NCI-H748 treated with DMSO at 0.1 percent for 48 hours (cell line): Measurements from ENCODE around the gene RBM33.
"Not testable (repeated sequence)": the region's sequence is repeated elsewhere in the genome, so short reads cannot be mapped to it uniquely, and the experiment has no call there.

Experiments used
- DNase-seq: peaks from one replicate; lab custom pipeline; 2025; lab: John Stamatoyannopoulos, UW

The RBM33 gene

DNA sequence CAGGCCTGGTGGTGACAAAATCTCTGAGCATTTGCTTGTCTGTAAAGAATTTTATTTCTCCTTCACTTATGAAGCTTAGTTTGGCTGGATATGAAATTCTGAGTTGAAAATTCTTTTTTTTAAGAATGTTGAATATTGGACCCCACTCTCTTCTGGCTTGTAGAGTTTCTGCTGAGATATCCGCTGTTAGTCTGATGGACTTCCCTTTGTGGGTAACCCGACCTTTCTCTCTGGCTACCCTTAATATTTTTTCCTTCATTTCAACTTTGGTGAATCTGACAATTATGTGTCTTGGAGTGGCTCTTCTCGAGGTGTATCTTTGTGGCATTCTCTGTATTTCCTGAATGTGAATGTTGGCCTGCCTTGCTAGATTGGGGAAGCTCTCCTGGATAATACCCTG is 46.2 kb downstream of the RBM33 start:
- DNase-seq = not testable (repeated sequence)

DNA sequence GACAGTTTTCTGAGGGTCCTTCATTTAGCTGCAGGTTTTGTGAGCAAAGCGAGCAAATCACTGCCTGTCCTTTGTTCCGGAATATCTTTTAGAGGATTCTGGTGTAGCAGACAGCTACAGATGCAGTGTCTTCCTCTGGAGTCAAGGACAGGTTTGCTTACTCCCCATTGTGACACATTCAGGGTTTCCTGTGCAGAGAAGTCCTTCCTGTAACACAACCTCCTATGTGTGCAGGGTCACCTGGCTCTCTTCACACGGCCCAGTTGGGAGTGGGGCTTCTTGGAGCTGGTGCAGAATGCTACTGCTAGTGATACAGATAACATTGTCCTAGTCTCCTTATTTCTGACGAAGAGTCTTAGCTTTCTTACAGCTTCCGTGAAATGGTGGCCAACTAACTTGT is 47.9 kb downstream of the RBM33 start:
- no peak for DNase-seq

DNA sequence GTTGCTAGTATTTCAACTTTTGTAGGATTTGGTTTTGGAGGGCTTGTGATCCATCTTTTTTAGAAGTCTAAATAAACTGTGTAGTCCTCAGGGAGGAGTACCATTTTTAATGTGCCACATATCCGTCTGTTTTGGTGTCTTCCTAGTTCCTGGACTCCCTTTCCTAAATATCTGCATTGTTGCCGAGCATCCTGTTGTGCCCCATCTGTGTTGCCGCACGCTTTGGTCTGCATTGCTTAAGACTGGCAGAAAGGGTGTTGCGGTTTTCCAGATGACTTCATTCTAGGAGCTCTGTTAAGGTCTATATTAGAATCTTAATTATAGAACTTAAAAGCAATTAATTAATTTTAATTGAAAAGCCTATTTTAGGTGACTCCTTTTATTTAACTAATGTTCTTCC is 49.4 kb downstream of the RBM33 start:
- no peak for DNase-seq

DNA sequence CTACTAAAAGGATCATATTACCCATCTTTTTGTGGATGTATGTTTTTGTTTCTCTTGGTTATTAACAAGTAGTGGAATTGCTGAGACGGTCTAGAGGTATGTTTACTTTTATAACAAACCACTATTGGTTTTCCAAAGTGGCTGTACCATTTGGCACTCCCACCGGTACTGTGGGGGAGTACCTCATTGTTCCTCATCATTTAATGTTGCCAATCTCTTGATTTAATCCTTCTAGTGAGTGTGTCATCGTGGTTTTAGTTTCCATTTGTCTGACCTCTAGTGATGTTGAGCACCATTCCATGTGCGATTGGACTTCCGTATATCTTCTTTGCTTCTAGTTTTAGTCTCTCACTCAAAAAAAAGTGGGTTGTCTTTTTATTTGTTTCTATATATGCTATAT is 50.4 kb downstream of the RBM33 start:
- no peak for DNase-seq

DNA sequence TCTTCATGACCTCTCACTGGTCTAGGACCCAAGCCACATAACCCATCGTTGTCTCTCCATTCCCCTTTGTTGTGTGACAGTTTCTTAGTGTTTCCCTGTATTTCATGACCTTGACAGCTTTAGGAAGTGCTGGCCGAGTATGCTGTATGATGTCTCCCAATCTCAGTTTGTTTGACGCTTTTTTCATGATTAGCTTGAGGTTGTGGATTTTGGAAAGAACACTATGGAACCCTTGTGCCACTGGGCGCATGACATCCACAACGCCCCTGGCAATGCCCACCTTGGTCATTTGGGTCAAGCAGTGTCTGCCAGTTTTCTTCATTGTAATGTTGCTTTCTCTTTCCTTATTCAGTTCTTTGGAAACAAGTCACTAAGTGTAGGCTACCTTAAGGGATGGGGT is 52.3 kb downstream of the RBM33 start:
- no peak for DNase-seq

DNA sequence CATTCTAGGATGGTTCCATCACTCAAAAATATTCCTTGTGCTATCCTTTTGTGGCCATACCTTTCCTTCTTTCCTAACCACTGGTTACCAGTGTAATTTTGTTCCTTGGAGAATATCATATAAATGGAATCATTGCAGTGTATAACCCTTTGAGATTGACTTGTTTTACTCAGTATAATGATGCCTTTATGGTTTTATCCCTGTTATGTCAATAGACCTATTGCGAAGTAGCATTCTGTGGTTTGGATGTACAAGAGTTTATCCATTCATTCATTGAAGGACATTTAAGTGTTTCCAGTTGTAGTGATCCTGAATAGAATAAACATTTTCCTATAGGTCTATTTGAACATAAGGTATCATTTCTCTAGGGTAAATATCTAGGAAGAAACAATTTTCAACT is 54.2 kb downstream of the RBM33 start:
- DNase-seq = no peak

DNA sequence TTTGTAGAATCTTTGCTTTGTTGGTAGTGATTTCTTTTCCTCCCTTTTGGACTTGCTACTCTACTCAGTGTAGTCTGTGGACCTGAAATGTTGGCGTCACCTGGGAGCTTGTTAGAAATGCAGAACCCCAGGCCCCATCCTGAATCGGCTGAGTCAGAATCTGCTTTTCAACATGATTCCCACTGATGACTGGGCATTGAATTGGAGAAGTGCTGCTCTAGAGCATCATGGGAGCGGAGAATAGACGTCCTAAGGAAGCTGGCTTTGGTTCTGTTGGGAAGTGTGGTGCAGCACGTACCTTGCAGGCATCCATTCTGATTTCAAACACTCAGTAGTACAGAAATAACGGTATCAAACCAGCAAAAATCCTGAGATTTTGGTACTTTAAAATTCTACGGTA is 54.7 kb downstream of the RBM33 start:
- no peak for DNase-seq

DNA sequence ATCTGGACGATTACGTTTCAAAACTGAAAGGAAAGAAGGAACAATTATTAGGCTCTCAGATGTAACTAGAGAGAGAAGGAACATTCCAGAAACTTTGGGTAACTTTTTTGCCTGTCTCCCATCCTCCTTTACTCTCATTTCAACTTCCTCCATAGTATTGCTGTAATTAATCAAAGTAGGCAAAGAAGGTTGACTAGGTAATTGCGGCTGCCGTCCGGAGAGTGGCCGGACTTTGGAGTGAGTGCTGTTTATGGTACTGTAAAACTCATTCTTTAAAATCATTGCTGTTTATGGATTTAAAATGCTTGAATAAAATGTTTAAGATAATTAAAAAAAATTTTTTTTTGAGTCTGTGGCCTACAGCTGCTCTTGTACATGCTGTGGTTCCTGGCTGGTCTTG is 56.4 kb downstream of the RBM33 start:
- DNase-seq = no peak

DNA sequence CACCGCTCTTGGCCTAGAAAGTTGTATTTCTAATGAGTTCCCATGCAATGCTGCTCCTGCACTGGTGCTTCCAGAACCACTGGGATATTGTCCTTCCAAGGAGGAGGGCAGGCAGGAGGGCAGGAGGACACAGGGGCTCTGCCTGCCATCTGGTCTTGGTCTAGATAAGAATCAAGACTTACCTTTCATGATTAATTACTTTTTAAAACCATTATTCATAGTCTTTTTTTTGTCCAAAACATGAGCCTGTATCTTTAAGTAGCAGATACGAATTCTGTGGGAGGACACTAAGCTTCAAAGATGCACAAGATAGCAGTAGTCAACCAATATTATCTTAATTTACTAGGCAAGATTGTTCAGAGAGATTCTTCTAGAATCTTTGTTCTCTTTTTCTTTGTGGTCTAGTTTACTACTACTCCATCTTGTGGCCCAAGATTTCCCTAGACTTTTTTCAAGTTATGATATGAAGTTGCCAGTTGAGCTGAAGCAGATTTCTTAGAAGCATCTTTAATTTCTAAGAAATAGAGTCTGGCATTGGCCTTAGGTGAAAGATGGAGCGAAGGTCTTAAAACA is 57.6 kb downstream of the RBM33 start:
- no peak for DNase-seq

DNA sequence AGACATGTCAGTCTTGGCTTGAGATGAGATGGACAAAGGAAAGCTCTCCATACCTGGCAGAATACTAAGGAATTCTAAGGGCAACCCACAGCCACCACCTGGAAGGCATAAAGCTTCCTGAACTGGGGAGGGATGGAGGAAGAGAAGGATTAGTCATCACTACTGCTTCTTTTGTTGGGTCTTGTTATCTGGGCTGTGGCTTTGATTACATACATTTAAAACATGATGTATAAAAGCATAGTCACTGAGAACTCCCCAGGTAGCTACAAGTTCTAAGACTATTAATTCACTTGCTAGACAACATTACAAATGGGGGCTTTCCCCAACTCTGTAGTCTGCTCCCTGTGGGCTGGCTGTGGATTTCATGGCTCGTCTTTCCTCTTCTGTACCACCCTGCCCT is 58.2 kb downstream of the RBM33 start:
- DNase-seq = no peak

DNA sequence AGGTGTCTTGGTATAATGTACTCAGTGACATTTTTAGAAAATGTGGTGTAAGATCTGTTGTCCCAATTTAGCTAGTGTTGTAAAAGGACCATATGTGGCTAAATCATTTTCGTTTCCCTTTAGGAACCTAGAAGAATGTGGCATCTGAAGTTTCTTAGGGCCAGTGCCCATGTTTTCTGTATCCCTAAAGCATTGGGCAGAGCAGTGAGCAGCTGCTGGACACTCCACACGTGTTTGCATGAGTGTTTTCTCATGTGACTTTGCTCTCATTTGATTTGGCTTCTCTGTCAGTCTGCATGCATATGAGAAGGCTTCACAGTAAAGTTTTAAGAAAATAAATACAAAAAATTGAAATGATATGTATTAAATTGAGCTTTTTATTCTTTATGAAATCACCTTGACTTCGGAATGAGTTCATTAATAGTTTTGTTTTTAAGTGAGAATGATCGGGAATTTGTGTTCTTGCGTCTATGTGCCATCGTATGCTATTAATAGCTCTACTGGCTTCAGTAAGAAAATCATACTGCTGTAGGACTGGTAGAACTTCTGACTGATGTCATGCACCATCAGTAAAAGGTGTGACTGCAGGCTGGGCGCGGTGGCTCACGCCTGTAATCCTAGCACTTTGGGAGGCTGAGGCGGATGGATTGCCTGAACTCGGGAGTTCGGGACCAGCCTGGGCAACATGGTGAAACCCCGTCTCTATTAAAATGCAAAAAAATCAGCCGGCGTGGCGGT is 61.3 kb downstream of the RBM33 start:
- DNase-seq = no peak

DNA sequence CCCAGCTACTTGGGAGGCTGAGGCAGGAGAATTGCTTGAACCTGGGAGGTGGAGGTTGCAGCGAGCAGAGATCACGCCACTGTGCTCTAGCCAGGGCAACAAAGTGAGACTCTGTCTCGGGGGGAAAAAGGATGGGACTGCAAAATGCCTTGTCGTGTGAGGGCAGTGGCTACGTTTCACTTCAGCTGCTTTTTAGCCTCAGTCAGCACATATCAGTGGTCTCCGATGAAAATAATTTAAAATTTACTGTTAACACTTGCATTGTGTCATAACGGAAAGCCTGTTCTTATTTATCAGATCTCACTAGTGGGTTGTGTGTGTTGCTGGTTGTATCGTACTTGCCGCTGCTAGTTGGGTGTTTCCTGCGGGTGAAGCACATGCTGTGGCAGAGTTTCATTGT is 61.9 kb downstream of the RBM33 start:
- no peak for DNase-seq

DNA sequence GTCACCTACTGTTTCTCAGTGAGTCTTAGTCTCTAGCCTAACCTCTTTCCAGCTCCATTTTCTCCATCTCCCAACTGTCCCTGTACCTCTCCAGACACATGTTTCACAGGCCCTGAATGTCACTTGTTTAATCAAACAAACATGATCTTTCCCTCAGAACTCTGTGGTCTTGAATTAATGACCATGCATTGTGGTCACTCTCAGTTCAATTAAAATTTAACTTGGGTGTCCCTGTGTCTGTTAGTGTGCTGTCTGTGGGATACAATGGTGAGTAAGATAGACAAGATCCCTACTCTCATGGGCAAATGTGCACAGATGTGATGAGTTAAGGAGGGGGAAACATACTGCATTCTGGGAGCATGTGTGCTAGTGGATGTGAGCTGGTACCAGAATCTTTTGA is 65.0 kb downstream of the RBM33 start:
- DNase-seq = no peak

DNA sequence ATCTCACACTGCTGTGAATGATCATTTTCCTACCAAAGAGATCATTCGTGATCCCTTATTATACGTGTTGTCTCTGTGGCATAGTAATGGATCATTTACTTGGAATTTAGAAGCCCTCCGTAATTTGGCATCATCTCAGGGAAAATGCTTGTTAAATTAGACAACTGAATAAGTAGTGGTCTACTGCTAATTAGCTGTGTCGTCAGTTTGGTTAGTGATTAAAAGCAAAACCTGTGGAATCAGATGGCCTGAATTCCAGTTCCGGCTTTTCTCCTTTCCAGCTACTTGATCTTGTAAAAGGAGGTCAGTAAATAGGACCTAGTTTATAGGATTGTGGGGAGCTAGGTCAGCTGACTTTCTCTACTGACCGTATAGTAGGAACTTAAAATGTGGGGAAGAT is 65.6 kb downstream of the RBM33 start:
- no peak for DNase-seq

DNA sequence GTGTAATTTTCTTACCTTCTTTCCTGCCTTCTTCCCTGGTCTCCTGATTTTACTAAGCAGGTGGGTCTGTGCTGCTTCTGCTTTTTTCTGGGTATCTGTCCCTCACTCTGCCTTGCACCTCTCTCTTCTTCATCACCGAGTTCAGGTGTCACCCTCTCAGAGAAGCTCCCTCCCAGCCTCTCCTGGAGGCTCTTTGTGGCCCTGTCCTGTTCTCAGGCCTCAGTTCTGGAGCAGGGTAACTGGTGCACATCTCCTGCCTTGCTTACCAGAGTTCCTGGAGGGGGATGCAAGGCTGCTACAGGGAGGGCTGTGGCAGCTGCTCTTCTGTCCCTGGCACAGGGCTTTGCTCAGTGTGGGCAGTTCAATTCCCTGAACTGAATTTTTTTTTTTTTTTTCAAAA is 66.1 kb downstream of the RBM33 start:
- no peak for DNase-seq

DNA sequence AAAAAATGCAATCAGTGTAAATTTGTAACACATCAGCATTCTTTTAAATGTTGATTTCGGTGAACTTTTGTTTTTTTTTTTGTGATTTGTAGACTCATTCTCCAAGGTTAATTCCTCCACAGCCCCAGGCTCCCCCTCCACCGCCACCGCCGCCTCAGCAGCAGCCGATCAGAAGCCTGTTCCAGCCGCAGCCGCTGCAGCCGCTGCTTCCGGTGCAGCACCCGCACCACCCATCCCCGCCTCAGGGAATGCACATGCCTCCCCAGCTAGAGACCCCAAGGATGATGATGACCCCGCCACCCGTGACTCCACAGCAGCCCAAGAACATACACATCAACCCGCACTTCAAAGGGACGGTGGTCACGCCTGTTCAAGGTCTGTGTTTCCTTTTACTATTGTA is 66.6 kb downstream of the RBM33 start:
- no peak for DNase-seq

DNA sequence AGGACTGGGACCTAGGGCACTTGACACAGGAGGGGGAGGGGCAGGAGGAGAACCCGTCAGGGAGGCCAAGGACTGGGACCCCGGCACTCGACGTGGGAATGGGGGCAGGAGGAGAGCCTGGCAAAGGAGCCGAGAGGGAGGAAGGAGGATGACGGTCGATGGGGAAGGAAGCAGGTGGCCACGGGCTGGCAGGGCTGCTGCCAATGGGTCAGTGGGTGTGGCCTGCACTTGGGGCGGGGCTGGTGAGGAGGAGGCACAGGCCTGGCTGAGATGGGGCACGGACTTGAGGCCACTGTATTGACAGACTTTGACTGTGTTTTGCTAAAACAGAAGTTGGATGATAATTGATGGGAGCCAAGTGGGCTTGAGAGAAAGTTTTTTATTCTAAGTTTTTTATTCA is 68.9 kb downstream of the RBM33 start:
- DNase-seq = no peak

DNA sequence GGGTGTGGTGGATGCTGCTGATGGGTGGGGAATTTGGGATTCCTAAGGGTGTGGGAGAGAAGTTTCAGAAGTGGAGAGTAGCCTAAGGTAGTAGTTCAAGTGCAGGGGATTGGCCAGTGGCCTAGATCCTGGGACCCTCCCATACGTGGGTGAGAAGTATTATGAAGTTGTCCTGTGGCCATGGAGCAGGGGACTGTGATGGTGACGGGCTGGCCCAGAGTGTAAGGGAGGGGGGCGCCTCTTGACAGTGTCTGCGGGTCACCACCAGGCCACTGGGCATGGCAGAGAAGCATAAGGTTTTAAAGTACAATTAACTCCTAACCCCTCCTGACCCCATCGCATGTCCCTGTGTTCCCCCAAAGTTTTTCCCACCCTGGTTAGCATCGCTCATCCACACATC is 70.2 kb downstream of the RBM33 start:
- DNase-seq = no peak

DNA sequence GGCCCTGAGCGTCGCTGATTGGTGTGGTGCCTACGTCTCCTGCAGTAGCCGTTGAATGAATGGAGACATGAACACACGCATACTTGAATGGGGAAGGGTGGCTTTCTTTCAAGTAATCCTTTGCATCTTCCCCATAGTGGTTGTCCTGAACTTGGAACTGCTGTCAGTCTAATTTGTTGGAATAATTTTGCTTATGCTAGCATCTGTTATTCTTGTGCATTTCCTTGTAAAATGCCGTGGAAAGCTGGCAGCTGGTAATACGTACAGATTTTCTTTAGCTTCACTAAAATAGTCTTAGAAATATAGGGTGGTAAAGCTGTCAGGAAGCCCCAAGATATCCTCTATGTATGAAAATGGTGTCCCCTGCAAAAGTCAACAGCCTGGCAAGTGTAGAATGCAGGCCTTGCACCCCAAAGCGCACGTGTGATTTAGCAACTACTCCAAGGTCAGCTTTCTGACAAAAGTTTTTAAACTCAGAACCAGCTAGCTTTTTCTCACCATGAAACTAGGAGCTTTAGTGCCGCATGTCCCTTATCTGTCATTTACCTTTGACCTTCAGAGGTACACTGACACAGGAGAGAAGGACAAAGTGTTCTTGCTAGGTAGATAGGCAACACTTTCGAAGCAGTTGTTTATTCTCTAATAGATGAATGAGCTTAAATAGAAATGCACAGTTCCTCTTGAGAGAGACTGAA is 70.8 kb downstream of the RBM33 start:
- DNase-seq = no peak

DNA sequence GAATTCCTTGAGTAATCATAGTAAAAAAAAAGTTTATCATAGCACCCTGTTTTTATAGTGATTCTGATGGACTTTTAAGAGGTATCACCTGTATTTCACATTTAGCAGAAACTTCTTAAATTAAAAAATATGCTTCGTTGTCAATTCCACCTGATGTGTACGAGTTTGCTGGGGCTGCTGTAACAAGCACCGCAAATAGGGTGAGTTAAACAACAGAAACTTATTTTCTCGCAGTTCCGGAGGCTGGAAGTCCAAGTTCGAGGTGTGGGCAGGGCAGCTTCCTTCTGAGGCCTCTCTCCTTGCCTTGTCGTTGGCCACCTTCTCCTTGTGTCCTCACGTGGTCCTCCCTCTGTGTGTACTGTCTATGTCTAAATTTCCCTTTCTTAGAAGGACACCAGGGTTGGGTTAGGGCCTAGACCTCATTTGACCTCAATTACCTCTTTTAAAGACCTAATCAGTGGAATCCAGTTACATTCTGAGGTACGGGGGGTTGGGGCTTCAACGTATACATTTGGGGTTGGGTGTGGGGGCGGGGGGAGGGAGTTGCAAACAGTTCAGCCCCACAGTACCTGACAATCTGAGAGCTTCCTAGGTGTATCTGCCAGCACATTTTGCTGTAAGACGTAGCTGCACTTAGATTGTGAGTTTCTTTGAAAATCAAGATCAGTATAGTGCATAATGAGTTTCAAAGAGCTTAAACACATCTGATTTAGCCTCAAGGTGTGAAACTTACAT is 72.7 kb downstream of the RBM33 start:
- DNase-seq = no peak

DNA sequence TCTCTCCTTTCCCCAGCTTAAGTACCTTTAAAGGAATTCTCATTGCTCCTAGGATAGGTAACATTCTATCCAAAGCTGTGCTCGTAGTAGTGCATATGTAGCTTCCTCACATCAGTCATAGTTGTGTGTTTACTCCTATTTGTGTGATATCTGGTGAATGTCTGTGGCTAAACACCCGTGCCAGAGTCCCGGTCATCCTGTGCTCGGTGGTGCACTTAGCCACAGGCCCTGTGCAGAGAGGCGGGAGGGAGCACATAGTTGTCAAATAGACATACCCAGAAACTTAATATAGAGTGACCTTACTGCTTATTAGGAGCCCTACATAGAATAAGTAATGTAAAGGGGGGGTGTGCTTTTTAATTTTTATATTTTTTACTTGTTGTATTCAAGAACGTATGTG is 76.6 kb downstream of the RBM33 start:
- no peak for DNase-seq

DNA sequence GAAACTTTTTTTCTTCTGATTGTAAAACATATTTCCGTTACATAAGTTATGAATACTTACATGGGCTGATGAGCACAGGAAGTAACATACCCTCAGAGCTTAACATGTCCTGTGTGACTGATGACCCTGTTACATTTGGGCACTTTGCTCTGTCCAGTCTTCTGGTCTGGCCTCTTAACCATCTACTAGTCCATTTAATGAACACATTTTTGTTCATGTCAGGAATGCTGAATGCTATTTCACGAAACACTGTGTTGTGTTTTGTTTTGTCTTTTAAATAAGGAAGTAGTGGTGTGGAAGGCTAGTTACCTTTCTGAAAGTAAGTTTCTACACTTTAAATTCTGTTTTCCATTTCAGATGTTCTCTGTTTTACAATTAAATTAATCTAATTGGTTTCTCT is 77.7 kb downstream of the RBM33 start:
- no peak for DNase-seq

DNA sequence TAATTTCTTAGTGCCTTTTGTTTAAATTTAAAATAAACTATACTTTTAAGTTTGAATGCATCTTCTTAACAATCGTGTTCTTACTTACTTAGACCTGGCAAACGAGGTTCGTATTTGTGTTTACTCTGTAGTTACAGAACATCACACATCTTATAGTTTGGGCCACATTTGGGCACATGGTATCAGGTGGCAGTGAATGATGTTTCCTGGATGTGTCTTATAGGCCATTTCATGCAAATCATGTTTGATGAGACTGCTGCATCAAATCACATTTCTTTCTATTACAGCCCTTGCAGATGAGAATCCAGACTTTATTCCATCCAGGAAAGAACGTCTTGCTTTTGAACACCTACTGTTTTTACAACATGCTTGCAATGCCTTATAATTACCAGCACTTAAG is 78.5 kb downstream of the RBM33 start:
- DNase-seq = no peak
